ENCODE measurements around the gene DENND4A.

- TF ChIP-seq CTCF (IDR thresholded peaks at IDR 0.05), result no peak
- TF ChIP-seq POLR2AphosphoS5 (IDR thresholded peaks at IDR 0.05), result no peak
These were observed 27.5 kb upstream of the DENND4A start for GRCh38 chr15:65819563-65819960.

Measured in gastroesophageal sphincter (tissue), 3 donors.